GM12892 (cell line): Measurements from ENCODE around the gene ZNF683.
"Not testable (repeated sequence)": the region's sequence is repeated elsewhere in the genome, so short reads cannot be mapped to it uniquely, and the experiment has no call there.

Experiments used
- DNase-seq: peaks from one replicate; pipeline ENCODE4 v3.0.0; 2011; ENCODE audit not compliant: insufficient read length
- FAIRE-seq: peaks from 2 replicates; lab custom pipeline; 2011; peaks lifted over from hg19 to GRCh38; lab: Jason Lieb, UNC
- POLR2A ChIP-seq: IDR thresholded peaks from 2 replicates; pipeline ENCODE4 v1.6.1; 2011; ENCODE audit warnings: low read depth, low read length, control low read depth
- POLR2AphosphoS5 ChIP-seq: IDR thresholded peaks from 2 replicates; pipeline ENCODE4 v1.6.1; 2011; ENCODE audit warnings: low read depth, low read length, control low read depth
- TAF1 ChIP-seq: IDR thresholded peaks from 2 replicates; pipeline ENCODE4 v1.6.1; 2011; ENCODE audit warnings: low read depth, mild to moderate bottlenecking, control low read depth, low read length, borderline replicate concordance

ZNF683 gene

GRCh38 chr1:26344147-26344920, 28.2 kb downstream of the ZNF683 start:
- no peak for FAIRE-seq
- DNase-seq, result no peak
- no peak for TF ChIP-seq POLR2AphosphoS5
- no peak for TF ChIP-seq POLR2A
- no peak for TF ChIP-seq TAF1

- FAIRE-seq, result no peak
- TF ChIP-seq POLR2A, result no peak
- TF ChIP-seq TAF1, result no peak
- no peak for TF ChIP-seq POLR2AphosphoS5
Measured at GRCh38 chr1:26340047-26340481, 32.5 kb downstream of the ZNF683 start.

GRCh38 chr1:26338670-26339069, 33.9 kb downstream of the ZNF683 start:
- FAIRE-seq (no peak), DNase-seq (no peak)
- TF ChIP-seq TAF1 (no peak), POLR2AphosphoS5 (no peak), POLR2A (no peak)

More at GRCh38 chr1:26340047-26340481, 32.5 kb downstream of the ZNF683 start:
- no peak for DNase-seq

- no peak for TF ChIP-seq TAF1
- TF ChIP-seq POLR2A, result no peak
- TF ChIP-seq POLR2AphosphoS5, result no peak
- no peak for DNase-seq
- FAIRE-seq, result no peak
Measured at GRCh38 chr1:26337625-26338024, 34.9 kb downstream of the ZNF683 start.

- no peak for FAIRE-seq
- TF ChIP-seq TAF1 (no peak), POLR2AphosphoS5 (no peak), POLR2A (no peak)
- DNase-seq, result no peak
Measured at GRCh38 chr1:26337206-26337535, 35.4 kb downstream of the ZNF683 start.

GRCh38 chr1:26336477-26337205, 35.9 kb downstream of the ZNF683 start:
- peak; percentile 54 for FAIRE-seq
- no peak for TF ChIP-seq POLR2AphosphoS5
- TF ChIP-seq POLR2A, result no peak
- TF ChIP-seq TAF1, result no peak
- DNase-seq, result peak; percentile 89

- no peak for DNase-seq
- FAIRE-seq, result peak; percentile 66
- TF ChIP-seq POLR2A (no peak), TAF1 (no peak), POLR2AphosphoS5 (no peak)
Measured at GRCh38 chr1:26335774-26336476, 36.6 kb downstream of the ZNF683 start.

GRCh38 chr1:26333312-26333711, 39.2 kb downstream of the ZNF683 start:
- FAIRE-seq, result not testable (repeated sequence)

GRCh38 chr1:26330276-26330675, 42.3 kb downstream of the ZNF683 start:
- TF ChIP-seq POLR2A (no peak), POLR2AphosphoS5 (no peak), TAF1 (no peak)
- FAIRE-seq, result no peak
- no peak for DNase-seq

More at GRCh38 chr1:26333312-26333711, 39.2 kb downstream of the ZNF683 start:
- not testable (repeated sequence) for DNase-seq

GRCh38 chr1:26329380-26329779, 43.2 kb downstream of the ZNF683 start:
- not testable (repeated sequence) for FAIRE-seq, DNase-seq

- FAIRE-seq (no peak), DNase-seq (no peak)
- TF ChIP-seq POLR2AphosphoS5, result no peak
- no peak for TF ChIP-seq POLR2A
- no peak for TF ChIP-seq TAF1
Measured at GRCh38 chr1:26328597-26328996, 44.0 kb downstream of the ZNF683 start.

- DNase-seq (no peak), FAIRE-seq (no peak)
- no peak for TF ChIP-seq TAF1
- no peak for TF ChIP-seq POLR2AphosphoS5
- no peak for TF ChIP-seq POLR2A
Measured at GRCh38 chr1:26327956-26328362, 44.6 kb downstream of the ZNF683 start.

- no peak for TF ChIP-seq POLR2A
- FAIRE-seq, result no peak
- no peak for DNase-seq
Measured at GRCh38 chr1:26324550-26324949, 48.0 kb downstream of the ZNF683 start.
